HS-27A (cell line): ENCODE results near the gene KCTD6.
"Not testable (repeated sequence)": the region's sequence is repeated elsewhere in the genome, so short reads cannot be mapped to it uniquely, and the experiment has no call there.

Experiments
- DNase-seq: peaks from one replicate; pipeline ENCODE4 v3.0.0-alpha.2; 2012; ENCODE audit warnings: low read depth, missing footprints

KCTD6 gene

GRCh38 chr3:58524326-58524888 lies 32.5 kb downstream of the KCTD6 start:
- no peak for DNase-seq

GRCh38 chr3:58526515-58526957 lies 34.6 kb downstream of the KCTD6 start:
- peak; percentile 41 for DNase-seq

GRCh38 chr3:58527440-58527839 lies 35.5 kb downstream of the KCTD6 start:
- DNase-seq, result not testable (repeated sequence)

- no peak for DNase-seq
Observed at GRCh38 chr3:58528629-58529028, 36.7 kb downstream of the KCTD6 start.

GRCh38 chr3:58529516-58530353 lies 37.8 kb downstream of the KCTD6 start:
- no peak for DNase-seq

GRCh38 chr3:58530354-58530865 lies 38.5 kb downstream of the KCTD6 start:
- no peak for DNase-seq

GRCh38 chr3:58531555-58531954 lies 39.7 kb downstream of the KCTD6 start:
- no peak for DNase-seq

GRCh38 chr3:58531956-58532355 lies 40.1 kb downstream of the KCTD6 start:
- DNase-seq, result no peak

- DNase-seq, result peak; percentile 45
Observed at GRCh38 chr3:58532794-58533220, 40.9 kb downstream of the KCTD6 start.

- no peak for DNase-seq
Observed at GRCh38 chr3:58534592-58535494, 42.9 kb downstream of the KCTD6 start.

GRCh38 chr3:58535531-58536500 lies 43.9 kb downstream of the KCTD6 start:
- no peak for DNase-seq

GRCh38 chr3:58536501-58537411 lies 44.9 kb downstream of the KCTD6 start, which contains the start of gene ACOX2:
TSS of gene ACOX2 (minus strand) at chr3:58537190. CDS start at chr3:58535106, 2,084 bp downstream.
- no peak for DNase-seq

GRCh38 chr3:58537412-58538301 lies 45.8 kb downstream of the KCTD6 start:
- DNase-seq, result no peak

GRCh38 chr3:58539626-58540025 lies 47.7 kb downstream of the KCTD6 start:
- DNase-seq, result no peak

GRCh38 chr3:58540176-58540858 lies 48.4 kb downstream of the KCTD6 start:
- DNase-seq, result no peak

GRCh38 chr3:58544541-58544940 lies 52.6 kb downstream of the KCTD6 start:
- no peak for DNase-seq

GRCh38 chr3:58551636-58552180 lies 59.8 kb downstream of the KCTD6 start:
- no peak for DNase-seq
